HUDEP-2 (cell line): ENCODE data around the gene CPA4.

Experiments used
- DNase-seq, 76 experiments: peaks; one replicate each; lab custom pipeline; 2025; ENCODE audit not compliant: unreplicated experiment in 76 of 76; lab: John Stamatoyannopoulos, UW

The CPA4 gene

DNA sequence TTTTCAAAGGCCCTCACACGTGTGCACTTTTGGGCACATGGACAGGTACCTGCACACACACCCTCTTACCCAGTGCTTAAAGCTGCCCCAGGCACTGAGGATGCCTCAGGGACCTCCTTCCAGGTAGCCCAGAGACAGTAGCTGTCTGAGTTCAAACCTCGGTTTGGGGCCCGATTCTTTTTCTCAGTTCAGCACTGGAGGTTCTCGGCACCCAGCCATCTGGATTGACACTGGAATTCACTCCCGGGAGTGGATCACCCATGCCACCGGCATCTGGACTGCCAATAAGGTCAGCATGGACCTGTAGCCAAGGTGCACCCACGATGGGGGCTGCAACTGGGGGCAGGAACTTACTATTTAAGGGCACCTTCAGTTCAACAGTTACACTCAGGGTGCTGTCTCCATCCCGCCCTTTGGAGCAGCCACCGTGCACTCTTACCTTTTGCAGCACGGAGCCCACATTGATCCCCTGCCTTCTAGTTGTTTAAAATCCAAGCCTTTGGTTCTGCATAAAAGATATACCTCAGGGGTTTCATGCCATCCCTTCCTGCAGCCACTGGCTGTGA is 69.4 kb downstream of the CPA4 start:
- no peak for DNase-seq

DNA sequence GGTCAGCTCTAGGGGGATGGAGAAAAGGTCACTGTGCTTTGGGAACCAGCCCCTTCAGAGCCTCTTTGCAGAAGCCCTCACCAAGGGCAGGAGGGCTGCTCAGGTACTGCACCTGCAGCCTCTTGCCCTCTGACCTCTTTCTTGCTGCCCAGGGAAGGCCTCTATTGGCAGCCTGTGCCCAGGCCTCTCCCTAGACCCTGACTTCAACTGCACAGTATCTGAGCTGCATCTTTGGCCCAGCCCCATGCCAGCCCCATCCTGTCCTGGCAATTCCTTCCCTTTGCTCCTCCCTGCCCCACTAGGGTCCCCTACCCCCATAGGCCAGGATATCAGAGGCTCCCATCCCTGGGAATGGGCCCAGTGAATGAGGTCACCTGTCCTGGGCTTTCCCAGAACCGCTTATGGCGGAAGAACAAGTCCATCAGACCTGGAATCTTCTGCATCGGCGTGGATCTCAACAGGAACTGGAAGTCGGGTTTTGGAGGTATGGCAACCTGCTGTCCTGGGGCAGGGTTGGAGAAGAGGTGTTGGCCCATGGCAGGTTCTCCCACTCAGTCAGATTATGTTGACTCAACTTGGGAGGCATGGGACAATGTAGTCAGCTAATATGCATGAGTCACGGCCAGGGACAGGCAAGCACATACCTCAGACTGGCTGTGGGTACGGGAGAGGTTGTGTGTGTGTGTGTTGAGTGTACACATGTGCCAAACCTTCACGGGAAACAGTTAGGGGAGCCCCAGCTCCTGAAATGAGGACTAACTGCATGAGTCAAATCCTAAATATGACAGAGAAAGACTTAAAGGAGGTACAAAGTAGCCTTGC is 70.3 kb downstream of the CPA4 start:
- DNase-seq: no peak

- DNase-seq: no peak
Observed at GRCh38 chr7:130364451-130364850, 71.5 kb downstream of the CPA4 start.

DNA sequence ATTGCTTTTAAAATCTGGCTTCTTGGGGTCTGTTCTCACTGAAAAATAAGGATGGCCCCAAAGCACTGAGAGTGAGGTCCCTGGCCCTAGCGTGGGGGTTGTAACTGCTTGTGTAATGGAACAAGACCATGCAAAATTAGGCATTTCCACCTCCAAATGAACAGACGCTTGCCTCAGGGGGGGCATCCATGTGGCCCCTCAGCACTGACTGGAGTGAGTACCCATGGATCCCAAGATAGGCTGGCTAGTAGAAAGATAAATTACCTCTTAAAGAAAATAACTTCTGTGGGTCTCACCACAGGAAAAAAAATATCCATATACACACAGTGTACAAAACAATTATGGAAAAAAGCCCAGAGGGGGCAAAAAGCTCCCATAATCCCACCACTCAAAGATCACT is 72.1 kb downstream of the CPA4 start:
- DNase-seq: no peak

DNA sequence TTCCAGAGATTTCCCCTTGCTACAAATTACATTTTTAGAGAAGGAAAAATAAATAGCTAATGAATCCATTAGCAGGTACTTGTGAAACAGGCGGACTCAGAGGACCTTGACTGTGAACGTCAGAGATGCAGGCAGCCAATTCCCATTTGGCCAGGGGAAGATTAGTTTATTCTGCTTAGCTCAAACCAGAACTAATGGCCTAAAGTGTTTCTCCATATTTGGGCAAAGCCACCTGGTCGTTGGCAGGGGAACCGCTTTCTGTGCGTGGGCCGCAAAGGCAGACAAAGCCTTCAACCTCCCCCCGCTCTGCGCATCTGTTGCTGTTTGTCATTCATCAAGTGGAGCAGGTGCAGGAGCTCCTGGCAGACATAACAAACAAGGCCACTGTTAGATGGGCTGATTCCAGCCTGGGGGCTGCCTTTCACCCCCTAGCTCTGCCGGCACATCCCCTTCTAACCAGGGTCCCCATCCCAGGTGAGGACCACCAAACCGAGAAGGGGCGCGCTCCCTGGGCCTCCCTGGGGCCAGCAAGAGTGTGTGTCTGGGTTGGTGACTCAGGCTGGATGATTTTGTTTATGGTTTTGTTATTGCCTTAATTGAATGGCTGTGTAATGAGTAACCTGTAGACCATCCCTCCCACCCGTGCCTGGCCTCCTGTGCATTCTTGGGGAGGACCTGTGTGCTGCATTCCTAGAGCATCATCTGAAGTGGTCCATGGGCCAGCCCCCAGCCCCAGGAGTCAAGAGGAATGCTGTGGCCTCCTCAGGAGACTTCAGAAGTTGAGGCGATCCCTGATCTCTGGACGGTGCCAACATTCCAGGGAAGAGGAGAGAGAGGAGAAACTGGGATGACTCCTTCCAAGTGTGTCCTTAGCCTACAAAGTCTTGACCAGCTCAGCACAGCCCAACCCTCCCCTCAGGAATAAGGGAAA is 72.8 kb downstream of the CPA4 start:
- DNase-seq: no peak

DNA sequence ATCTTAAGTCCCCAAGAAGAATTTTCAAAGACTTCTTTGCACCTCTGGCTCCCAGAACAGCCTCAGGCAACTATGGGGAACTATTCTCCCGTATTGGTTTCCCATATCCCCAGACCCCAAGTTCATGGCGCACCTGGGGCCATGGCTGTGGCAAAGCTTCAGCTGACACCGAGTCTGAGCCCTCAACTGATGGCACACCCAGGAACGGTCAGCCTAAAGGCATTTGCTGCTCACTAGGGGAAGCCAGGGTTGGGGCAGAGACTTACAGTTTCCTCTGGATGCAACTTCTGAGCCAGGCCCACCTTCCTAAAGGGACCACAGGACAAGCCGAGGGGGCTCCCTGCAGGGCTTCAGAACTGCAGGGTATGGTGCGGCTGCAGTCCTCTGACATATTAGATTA is 73.6 kb downstream of the CPA4 start:
- DNase-seq: no peak

DNA sequence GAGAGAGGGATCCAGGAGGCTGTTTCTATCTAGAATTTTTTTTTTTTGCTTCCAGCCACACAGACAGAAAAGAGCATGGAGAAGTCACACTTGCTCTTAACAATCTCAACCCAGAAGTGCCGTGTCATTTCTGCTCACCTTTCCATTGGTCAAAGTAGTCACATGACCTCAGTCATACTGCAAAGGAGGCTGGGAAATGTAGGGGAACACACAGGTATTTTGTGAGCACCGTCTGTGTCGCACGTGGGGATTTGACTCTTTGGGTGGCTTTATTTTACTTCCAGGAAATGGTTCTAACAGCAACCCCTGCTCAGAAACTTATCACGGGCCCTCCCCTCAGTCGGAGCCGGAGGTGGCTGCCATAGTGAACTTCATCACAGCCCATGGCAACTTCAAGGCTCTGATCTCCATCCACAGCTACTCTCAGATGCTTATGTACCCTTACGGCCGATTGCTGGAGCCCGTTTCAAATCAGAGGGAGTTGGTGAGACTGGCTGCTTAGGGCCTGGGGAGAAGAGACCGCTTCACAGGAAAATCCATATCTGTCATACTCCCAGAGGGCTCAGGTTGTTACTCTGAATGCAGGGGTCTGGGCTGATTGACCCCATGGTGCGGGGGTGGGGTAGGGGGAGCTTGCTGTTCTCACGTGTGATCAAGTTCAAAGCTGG is 74.3 kb downstream of the CPA4 start:
- no peak for DNase-seq

- DNase-seq: no peak
Observed at GRCh38 chr7:130367836-130368746, 75.1 kb downstream of the CPA4 start.

GRCh38 chr7:130369110-130369711 is 76.2 kb downstream of the CPA4 start:
- no peak for DNase-seq

DNA sequence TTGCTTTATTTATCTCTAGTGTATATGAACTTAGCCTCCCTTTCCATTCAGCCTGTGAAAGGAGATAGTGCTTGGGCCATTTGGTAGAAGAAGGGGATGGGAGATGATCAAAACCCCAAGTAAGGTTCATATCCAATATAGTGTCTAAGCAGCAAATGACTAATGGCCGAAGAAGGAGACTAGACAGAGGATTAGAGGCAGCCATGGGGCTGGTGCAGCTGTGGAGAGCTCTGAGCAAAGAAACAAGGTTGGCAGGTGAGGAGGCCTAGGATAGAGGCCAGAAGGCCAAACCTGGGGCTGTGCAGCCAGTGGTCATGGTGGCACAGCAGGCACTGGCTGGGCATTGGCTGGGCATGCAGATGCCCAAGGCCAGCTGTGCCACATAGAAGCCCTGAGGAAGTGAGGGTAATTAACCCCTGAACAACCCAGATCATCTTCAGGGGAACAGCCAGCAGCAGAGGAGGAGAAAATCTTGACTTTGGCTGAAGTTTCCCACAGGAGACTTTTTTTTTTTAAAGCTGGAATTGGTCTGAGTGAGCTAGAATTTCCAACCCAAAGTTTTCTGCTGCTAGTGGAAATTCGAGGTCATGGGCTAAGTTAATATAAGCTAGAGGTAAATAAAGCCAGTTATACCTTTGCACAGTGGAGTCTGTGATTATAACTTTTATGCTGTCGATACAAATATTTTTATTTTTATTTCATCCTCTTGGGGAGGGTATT is 77.0 kb downstream of the CPA4 start:
- DNase-seq: no peak

- DNase-seq: no peak
Observed at GRCh38 chr7:130371046-130371445, 78.1 kb downstream of the CPA4 start.

- DNase-seq: no peak
Observed at GRCh38 chr7:130372402-130373165, 79.6 kb downstream of the CPA4 start.
